NB4 (cell line): ENCODE results near the gene LARP4B.

Experiments
- CTCF ChIP-seq: IDR thresholded peaks from one replicate; pipeline ENCODE4 v1.5.1; 2012; ENCODE audit warnings: low read depth, low read length
- POLR2A ChIP-seq: IDR thresholded peaks from 2 replicates; pipeline ENCODE4 v1.6.1; 2011; ENCODE audit warnings: mild to moderate bottlenecking; ENCODE audit not compliant: insufficient read length; ENCODE audit errors: extremely low read depth

- no peak for TF ChIP-seq POLR2A
- no peak for TF ChIP-seq CTCF
Observed at GRCh38 chr10:805620-806305, 125.7 kb downstream of the LARP4B start.
